Kidney glomerular epithelial cell (primary cell): Measurements from ENCODE around the gene PGM5.

Experiments used
- DNase-seq: peaks from one replicate; lab custom pipeline; 2025; lab: John Stamatoyannopoulos, UW

PGM5 gene

GRCh38 chr9:68437785-68438184 is 81.4 kb downstream of the PGM5 start:
- DNase-seq, result no peak

- no peak for DNase-seq
Measured at GRCh38 chr9:68443624-68444023, 87.2 kb downstream of the PGM5 start.

- DNase-seq, result no peak
Measured at GRCh38 chr9:68446836-68447235, 90.4 kb downstream of the PGM5 start.

GRCh38 chr9:68447611-68448010 is 91.2 kb downstream of the PGM5 start:
- DNase-seq, result no peak

GRCh38 chr9:68454579-68455334 is 98.3 kb downstream of the PGM5 start:
- no peak for DNase-seq

GRCh38 chr9:68455451-68455850 is 99.0 kb downstream of the PGM5 start:
- DNase-seq, result no peak

GRCh38 chr9:68457803-68458202 is 101.4 kb downstream of the PGM5 start:
- no peak for DNase-seq

- DNase-seq, result no peak
Measured at GRCh38 chr9:68458918-68459317, 102.5 kb downstream of the PGM5 start.

GRCh38 chr9:68462105-68462775 is 105.8 kb downstream of the PGM5 start:
- DNase-seq, result no peak

GRCh38 chr9:68470067-68470466 is 113.7 kb downstream of the PGM5 start:
- DNase-seq, result no peak

- DNase-seq, result no peak
Measured at GRCh38 chr9:68470634-68471033, 114.2 kb downstream of the PGM5 start.

- no peak for DNase-seq
Measured at GRCh38 chr9:68472119-68472518, 115.7 kb downstream of the PGM5 start.

- no peak for DNase-seq
Measured at GRCh38 chr9:68473790-68474189, 117.4 kb downstream of the PGM5 start.

GRCh38 chr9:68476422-68476821 is 120.0 kb downstream of the PGM5 start:
- DNase-seq, result no peak

- no peak for DNase-seq
Measured at GRCh38 chr9:68476847-68477246, 120.4 kb downstream of the PGM5 start.

- DNase-seq, result no peak
Measured at GRCh38 chr9:68480807-68481206, 124.4 kb downstream of the PGM5 start.

GRCh38 chr9:68482548-68482947 is 126.1 kb downstream of the PGM5 start:
- DNase-seq, result no peak

GRCh38 chr9:68488126-68488525 is 131.7 kb downstream of the PGM5 start:
- DNase-seq, result no peak

GRCh38 chr9:68489646-68490045 is 133.2 kb downstream of the PGM5 start:
- peak; percentile 4 for DNase-seq

- DNase-seq, result no peak
Measured at GRCh38 chr9:68492806-68493205, 136.4 kb downstream of the PGM5 start.

- DNase-seq, result no peak
Measured at GRCh38 chr9:68493541-68493940, 137.1 kb downstream of the PGM5 start.

GRCh38 chr9:68493958-68494577 is 137.7 kb downstream of the PGM5 start:
- peak; percentile 13 for DNase-seq

- DNase-seq, result no peak
Measured at GRCh38 chr9:68495247-68495646, 138.8 kb downstream of the PGM5 start.
